ENCODE results near the gene NCAN.

NCAN gene

GRCh38 chr19:19261350-19262189, 49.8 kb downstream of the NCAN start:
- DNase-seq, result no peak

GRCh38 chr19:19262190-19263057, 50.7 kb downstream of the NCAN start:
- DNase-seq, result no peak

- no peak for DNase-seq
These were observed 52.2 kb downstream of the NCAN start for GRCh38 chr19:19263886-19264487.

GRCh38 chr19:19267305-19267704, 55.5 kb downstream of the NCAN start:
- no peak for DNase-seq

- DNase-seq, result no peak
These were observed 57.0 kb downstream of the NCAN start for GRCh38 chr19:19268453-19269385.

GRCh38 chr19:19269952-19270694, 58.4 kb downstream of the NCAN start:
- DNase-seq, result no peak

GRCh38 chr19:19270749-19271571, 59.2 kb downstream of the NCAN start:
- DNase-seq, result no peak

- DNase-seq, result no peak
These were observed 60.3 kb downstream of the NCAN start for GRCh38 chr19:19271828-19272599.

GRCh38 chr19:19274146-19274545, 62.4 kb downstream of the NCAN start:
- no peak for DNase-seq

- no peak for DNase-seq
These were observed 63.2 kb downstream of the NCAN start for GRCh38 chr19:19274716-19275565.

- DNase-seq, result no peak
These were observed 64.6 kb downstream of the NCAN start for GRCh38 chr19:19276386-19276785.

- DNase-seq, result no peak
These were observed 65.1 kb downstream of the NCAN start for GRCh38 chr19:19276851-19277250.

- no peak for DNase-seq
These were observed 66.6 kb downstream of the NCAN start for GRCh38 chr19:19278315-19278714.

GRCh38 chr19:19279062-19279612, 67.4 kb downstream of the NCAN start:
- no peak for DNase-seq

GRCh38 chr19:19279853-19280252, 68.1 kb downstream of the NCAN start:
- no peak for DNase-seq

- DNase-seq, result no peak
These were observed 68.8 kb downstream of the NCAN start for GRCh38 chr19:19280561-19280960.

GRCh38 chr19:19285686-19286085, 73.9 kb downstream of the NCAN start:
- DNase-seq, result no peak

- no peak for DNase-seq
These were observed 80.8 kb downstream of the NCAN start for GRCh38 chr19:19292607-19293006.

All from T-helper 2 cell (primary cell).